NCI-H2227 (cell line): ENCODE data around the gene SSBP1.
A peak's percentile ranks its signal among the peaks of the same experiment; 100 is the strongest.
"Not testable (repeated sequence)": the region's sequence is repeated elsewhere in the genome, so short reads cannot be mapped to it uniquely, and the experiment has no call there.

Experiments used
- DNase-seq: peaks from one replicate; lab custom pipeline; 2025; ENCODE audit not compliant: unreplicated experiment; lab: John Stamatoyannopoulos, UW

SSBP1 gene

DNA sequence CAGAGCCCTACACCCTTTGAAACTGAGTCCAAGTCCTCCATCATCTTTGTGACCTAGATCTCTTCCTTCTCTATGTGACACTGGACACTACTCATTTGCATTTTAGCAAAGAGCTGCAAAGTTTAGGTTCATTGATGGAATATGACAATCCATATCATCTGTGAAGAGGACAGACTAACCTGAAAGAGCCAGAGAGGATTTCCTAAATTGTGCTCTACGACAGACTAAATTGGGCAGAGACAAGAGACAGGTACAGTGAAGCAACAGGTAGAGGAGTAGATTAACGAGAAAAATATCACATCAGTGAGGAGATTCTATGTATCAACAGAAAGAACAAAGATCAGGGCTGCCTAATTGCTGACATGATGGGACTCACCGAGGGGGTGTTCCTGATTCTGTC lies 25.6 kb downstream of the SSBP1 start, which contains the start of gene TAS2R3:
Gene TAS2R3 (plus strand): TSS at position 301 of the 400 bp plus-strand sequence. CDS start 62 bp downstream, at position 363.
- no peak for DNase-seq

- DNase-seq, result not testable (repeated sequence)
These were observed 32.0 kb downstream of the SSBP1 start for GRCh38 chr7:141770083-141770583.

- DNase-seq, result no peak
These were observed 38.2 kb downstream of the SSBP1 start, which contains the start of gene TAS2R4 for GRCh38 chr7:141776374-141776773. Gene TAS2R4, plus strand, starts transcription at chr7:141776674. Its CDS starts 1,815 bp downstream, at chr7:141778489.

DNA sequence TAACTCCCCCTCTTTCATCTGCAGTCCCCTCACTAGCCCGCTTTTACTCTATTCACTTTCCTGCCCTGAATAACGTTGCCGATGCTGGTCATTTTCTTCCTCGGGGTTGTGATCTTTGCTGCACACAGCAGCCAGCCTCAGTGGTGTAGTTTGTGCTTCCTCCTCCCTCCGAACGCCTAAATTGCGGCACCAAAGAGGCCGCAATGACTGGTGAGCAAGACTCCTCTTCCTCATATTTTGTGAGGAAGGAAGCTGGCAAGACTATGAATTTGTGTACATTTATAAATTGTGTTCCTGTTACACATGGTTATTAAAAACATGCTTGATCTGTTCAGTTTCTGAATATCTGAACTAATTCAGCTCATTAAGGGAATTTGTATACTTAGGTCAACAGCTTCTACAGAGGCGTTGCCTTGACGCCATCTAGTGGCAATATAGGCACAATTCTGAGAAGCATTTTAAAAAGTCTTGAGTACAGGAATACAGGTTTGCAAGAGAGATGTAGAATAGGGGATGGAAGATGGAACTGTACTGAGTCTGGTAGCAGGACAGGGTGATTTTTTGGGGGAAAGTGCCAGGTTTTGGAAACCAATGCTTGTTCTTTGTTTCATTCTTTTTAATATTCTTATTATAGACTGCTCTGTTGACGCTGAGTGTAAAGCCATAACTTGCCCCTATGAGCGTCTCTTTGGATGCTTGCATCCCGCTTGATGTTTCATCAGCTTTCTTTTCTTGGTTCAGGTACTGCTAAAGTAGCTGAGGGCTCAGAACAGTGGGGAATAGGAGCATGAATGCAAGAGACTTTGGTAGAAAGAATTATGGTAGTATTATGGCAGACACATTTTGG lies 47.8 kb downstream of the SSBP1 start:
- DNase-seq, result peak; percentile 61

DNA sequence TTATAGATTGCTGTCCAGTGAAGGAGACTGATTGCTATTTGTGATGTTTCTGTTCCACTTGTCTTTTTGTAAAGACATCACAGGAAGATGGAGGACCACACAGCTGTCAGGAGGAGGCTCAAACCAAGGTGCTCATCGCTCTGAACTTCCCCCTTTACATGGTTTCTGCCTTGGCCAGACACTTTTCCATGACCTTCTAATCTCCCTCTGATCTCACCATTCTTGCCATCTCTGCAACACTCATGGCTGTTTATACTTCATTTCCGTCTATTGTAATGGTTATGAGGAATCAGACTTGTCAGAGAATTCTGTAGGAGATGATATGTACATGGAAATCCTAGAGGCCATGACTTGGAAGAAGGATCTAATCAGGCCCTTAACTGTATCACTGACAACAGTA lies 50.1 kb downstream of the SSBP1 start:
- DNase-seq, result no peak

DNA sequence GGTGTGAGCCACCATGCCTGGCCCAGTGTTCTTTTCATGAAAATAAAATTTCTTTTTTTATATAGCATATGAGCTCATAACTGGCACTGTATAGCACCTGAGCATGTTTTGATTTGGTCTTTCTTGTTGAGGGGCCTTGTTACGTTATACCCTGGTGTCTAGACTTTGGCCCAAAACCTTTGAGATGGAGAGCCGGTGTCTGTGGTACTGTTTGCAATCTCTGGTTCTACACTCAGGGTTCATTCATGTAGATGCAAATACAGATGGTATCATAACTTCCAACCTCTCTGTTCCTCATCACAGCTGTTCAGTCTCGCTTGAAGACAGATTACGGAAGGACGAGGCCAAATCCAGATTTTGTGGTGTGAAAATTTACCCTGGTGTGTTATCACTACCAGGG lies 51.8 kb downstream of the SSBP1 start, which contains the start of gene TAS2R5:
Gene TAS2R5 (plus strand): TSS at position 301 of the 400 bp plus-strand sequence. CDS start 145 bp downstream, outside the sequence.
- no peak for DNase-seq

- no peak for DNase-seq
These were observed 54.4 kb downstream of the SSBP1 start for GRCh38 chr7:141792526-141792925.
